Midbrain (tissue), 1 donor: ENCODE data around the gene SORT1.

Experiments
- DNase-seq: peaks from one replicate; lab custom pipeline; 2025; lab: John Stamatoyannopoulos, UW

Gene SORT1

DNA sequence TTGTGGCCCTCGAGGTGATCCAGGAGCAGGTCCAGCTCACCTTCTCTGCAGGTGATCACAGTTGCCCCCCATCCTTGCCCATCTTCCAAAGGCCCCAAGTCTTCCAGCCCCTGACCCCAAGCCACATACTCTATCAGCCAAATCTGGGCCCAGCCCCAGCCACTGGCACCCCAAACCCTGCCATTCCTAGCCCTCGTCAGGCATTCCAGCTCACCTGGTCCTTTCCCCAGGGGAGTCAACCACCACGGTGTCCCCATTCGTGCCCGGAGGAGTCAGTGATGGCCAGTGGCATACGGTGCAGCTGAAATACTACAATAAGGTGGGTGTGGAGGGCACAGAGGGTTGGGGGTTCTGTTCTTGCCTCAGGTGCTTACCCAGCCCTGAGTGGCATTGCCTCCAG, 136.1 kb downstream of the SORT1 start:
- DNase-seq: no peak

GRCh38 chr1:109261006-109261405, 136.7 kb downstream of the SORT1 start:
- no peak for DNase-seq

GRCh38 chr1:109259674-109260557, 137.8 kb downstream of the SORT1 start:
- DNase-seq: no peak
